Upper lobe of left lung (tissue), 6 donors: Measurements from ENCODE around the gene TMEM201. TPM values are rescaled to one million over a fixed set of nuclear protein-coding genes. Genes with fewer than 3 reads are reported as not detected.

ENCODE experiments used
- ATAC-seq, 2 donors: fragments of 200-7000 bp; cut with Tn5 transposase; one replicate each; pipeline ENCODE4 v1.9.1; 2022; ENCODE audit warnings: mild to moderate bottlenecking in 2 of 2, moderate library complexity in 2 of 2; ENCODE audit not compliant: low FRiP score in 2 of 2
- DNase-seq, 2 donors: peaks; one replicate each; pipeline ENCODE4 v3.0.0-alpha.2; 2019 to 2020
- H3K27ac ChIP-seq, 4 donors: fragments of 200-600 bp; sonication (generic); one replicate each; pipeline ENCODE4 v1.5.1; 2016 to 2019
- H3K27me3 ChIP-seq, 4 donors: fragments of 200-600 bp; sonication (generic); one replicate each; pipeline ENCODE4 v1.5.1; 2017 to 2019
- H3K36me3 ChIP-seq, 4 donors: fragments of 200-600 bp; sonication (generic); one replicate each; pipeline ENCODE4 v1.5.1; 2016 to 2019
- H3K4me1 ChIP-seq, 4 donors: fragments of 200-600 bp; sonication (generic); one replicate each; pipeline ENCODE4 v1.5.1; 2018 to 2019
- H3K4me3 ChIP-seq, 4 donors: fragments of 200-600 bp; sonication (generic); one replicate each; pipeline ENCODE4 v1.5.1; 2017 to 2019; ENCODE audit warnings: mild to moderate bottlenecking in 2 of 4, moderate library complexity in 1 of 4
- H3K9me3 ChIP-seq, 4 donors: fragments of 200-600 bp; sonication (generic); one replicate each; pipeline ENCODE4 v1.5.1; 2018 to 2019
- CTCF ChIP-seq, 6 experiments: fragments of 450-650 bp in 4 of 6; fragments of 200-600 bp in 2 of 6; sonication (generic) in 2 of 6; IDR thresholded peaks; one replicate each; pipeline ENCODE4 v1.5.1; 2016 to 2019; ENCODE audit warnings: antibody characterized with exemption in 6 of 6
- EP300 ChIP-seq, 4 donors: sonication (generic); formaldehyde crosslinking; IDR thresholded peaks; one replicate each; pipeline ENCODE4 v1.5.1; 2017; ENCODE audit warnings: antibody characterized with exemption in 4 of 4, control low read depth in 2 of 4
- POLR2A ChIP-seq, 4 donors: fragments of 450-650 bp; IDR thresholded peaks; one replicate each; pipeline ENCODE4 v1.5.1; 2016 to 2017; ENCODE audit warnings: antibody characterized with exemption in 4 of 4, mild to moderate bottlenecking in 2 of 4
- POLR2AphosphoS5 ChIP-seq, 2 donors: sonication (generic); formaldehyde crosslinking; IDR thresholded peaks; one replicate each; pipeline ENCODE4 v1.5.1; 2017; ENCODE audit warnings: antibody characterized with exemption in 2 of 2
- WGBS, 2 donors: methylation state at CpG; one replicate each; pipeline ENCODE4 v1.1.5; 2017 to 2018; 5-methylcytosine and 5-hydroxymethylcytosine counted together
- total RNA-seq, 6 donors: library from RNA; depleted of rRNA in 4 of 6; stranded (reverse); fragments of >200 nt in 4 of 6; gene quantifications; one replicate each; pipeline versions ENCODE4 v1.1.0 to v1.2.1, GENCODE V29; 2016 to 2021
- donor health status: DM: no; HTN: no; CAD: no; lungs with moderate emphysema.
- donor health status: DM: no; HTN: yes; CAD: no; lungs with severe emphysema.

TMEM201 gene
- total RNA-seq, 6 donors from 2014 or later = 6.2 to 12.0 (median 8.1) TPM

GRCh38 chr1:9593147-9593491 is 4.4 kb downstream of the TMEM201 start:
- WGBS, 2 donors = 52 to 55% methylated on average over 8 to 9 of the region's 9 CpGs
- DNase-seq (peak in 1 of 2 donors; percentile 70), ATAC-seq (no peak)
- TF ChIP-seq EP300 (IDR thresholded peaks at IDR 0.05) = no peak
- TF ChIP-seq CTCF (IDR thresholded peaks at IDR 0.05) = no peak
- no peak for TF ChIP-seq POLR2AphosphoS5 (IDR thresholded peaks at IDR 0.05)
- no peak for TF ChIP-seq POLR2A (IDR thresholded peaks at IDR 0.05)
- H3K9me3 ChIP-seq = no peaks in the 10 kb centered on the region
- peaks cover 26 to 53% (median 28%) of the 10 kb centered on the region in 4 donors for H3K4me1 ChIP-seq
- peaks cover 0 to 6% (median 0%) of the 10 kb centered on the region in 4 donors for H3K36me3 ChIP-seq
- peak overlapping the region in 1 of 4 donors; percentile 16 for H3K4me3 ChIP-seq
- H3K27ac ChIP-seq = peak overlapping the region; percentile 38 to 68 (median 49)
- H3K27me3 ChIP-seq = no peaks in the 10 kb centered on the region

- Histone ChIP-seq H3K36me3 (peaks cover 0 to 13% (median 6%) of the 10 kb centered on the region in 4 donors), H3K4me1 (peaks cover 26 to 51% (median 27%) of the 10 kb centered on the region in 4 donors), H3K27ac (peak overlapping the region; percentile 38 to 68 (median 49)), H3K27me3 (no peaks in the 10 kb centered on the region), H3K4me3 (peak overlapping the region in 1 of 4 donors; percentile 16), H3K9me3 (no peaks in the 10 kb centered on the region)
- 52 to 74% methylated on average over 9 to 25 of the region's 25 CpGs for WGBS, 2 donors
- peak; percentile 13 to 34 for ATAC-seq
- no peak for TF ChIP-seq POLR2A (IDR thresholded peaks at IDR 0.05)
- peak in 2 of 6 experiments; percentile 5 to 24 for TF ChIP-seq CTCF (IDR thresholded peaks at IDR 0.05)
- peak; percentile 59 to 67 for DNase-seq
Observed at GRCh38 chr1:9593492-9594465, 5.1 kb downstream of the TMEM201 start.

DNA sequence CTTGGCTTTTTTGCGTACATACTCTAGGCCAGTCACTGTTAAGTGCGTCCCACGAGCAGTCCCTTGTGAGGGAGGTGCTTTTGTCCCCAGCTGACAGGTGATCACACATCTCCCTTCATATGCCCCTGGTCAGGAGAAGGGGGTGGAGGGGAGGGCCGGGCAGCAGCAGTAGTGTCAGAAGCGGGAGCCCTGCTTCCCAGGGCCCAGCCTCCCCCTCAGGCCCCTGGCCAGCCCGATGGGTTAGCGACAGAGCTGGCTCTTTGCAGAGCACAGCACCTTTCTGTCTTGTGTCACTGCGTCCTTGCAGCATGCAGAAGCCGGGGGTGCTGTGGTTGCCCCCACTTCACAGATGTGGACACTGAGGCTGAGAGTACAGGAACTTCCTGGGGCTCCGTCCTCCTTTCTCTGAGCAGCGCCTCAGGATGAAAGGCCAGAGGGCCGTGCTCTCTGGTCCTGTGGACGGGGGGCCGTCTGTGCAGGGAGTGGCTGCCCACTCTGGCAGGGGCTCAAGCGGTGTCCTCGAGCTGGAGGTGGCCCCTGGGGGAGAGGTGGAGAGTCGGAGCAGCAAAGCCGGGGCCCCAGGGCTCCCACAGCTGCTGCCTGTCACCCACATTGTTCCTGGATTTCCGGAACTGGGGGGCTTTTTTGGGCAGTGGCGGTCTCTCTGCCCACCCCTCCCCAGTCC is 5.9 kb downstream of the TMEM201 start:
- no peak overlapping the region for H3K4me3 ChIP-seq
- DNase-seq = peak in 1 of 2 donors; percentile 62
- no peak overlapping the region for H3K27ac ChIP-seq
- peaks cover 0 to 21% (median 9%) of the 10 kb centered on the region in 4 donors for H3K36me3 ChIP-seq
- TF ChIP-seq EP300 (IDR thresholded peaks at IDR 0.05) = no peak
- no peak for TF ChIP-seq CTCF (IDR thresholded peaks at IDR 0.05)
- no peak for TF ChIP-seq POLR2A (IDR thresholded peaks at IDR 0.05)
- TF ChIP-seq POLR2AphosphoS5 (IDR thresholded peaks at IDR 0.05) = no peak
- H3K27me3 ChIP-seq = no peaks in the 10 kb centered on the region
- peaks cover 20 to 46% (median 24%) of the 10 kb centered on the region in 4 donors for H3K4me1 ChIP-seq
- WGBS, 2 donors = 94 to 97% methylated on average over 8 to 16 of the region's 20 CpGs
- H3K9me3 ChIP-seq = no peaks in the 10 kb centered on the region
- ATAC-seq = no peak

- ATAC-seq (no peak), DNase-seq (peak in 1 of 2 donors; percentile 56)
- 85 to 86% methylated on average over 7 to 12 of the region's 17 CpGs for WGBS, 2 donors
- TF ChIP-seq EP300 (IDR thresholded peaks at IDR 0.05) (no peak), CTCF (IDR thresholded peaks at IDR 0.05) (no peak), POLR2AphosphoS5 (IDR thresholded peaks at IDR 0.05) (no peak), POLR2A (IDR thresholded peaks at IDR 0.05) (no peak)
- no peak overlapping the region for H3K4me3 ChIP-seq
- peaks cover 0 to 29% (median 11%) of the 10 kb centered on the region in 4 donors for H3K36me3 ChIP-seq
- no peak overlapping the region for H3K27ac ChIP-seq
- no peaks in the 10 kb centered on the region for H3K9me3 ChIP-seq
- H3K27me3 ChIP-seq = no peaks in the 10 kb centered on the region
- H3K4me1 ChIP-seq = peaks cover 13 to 38% (median 18%) of the 10 kb centered on the region in 4 donors
Observed at GRCh38 chr1:9595156-9595967, 6.7 kb downstream of the TMEM201 start.
